Mesenteric fat pad (tissue), 1 donor: Measurements from ENCODE around the gene KIFAP3. TPM values are rescaled to one million over a fixed set of nuclear protein-coding genes. Genes with fewer than 3 reads are reported as not detected.

Experiments
- total RNA-seq: library from RNA; stranded (reverse); fragmentation: NEBNext Ultra II Directional; extraction: Animal tissue kit (Norgen Biotek cat#: 25700); gene quantifications from one replicate; pipeline ENCODE4 v1.2.1, GENCODE V29; 2021
- donor health status: DM: yes; HTN: yes; CAD: no.

Gene KIFAP3
- total RNA-seq, 1 donor from 2014 or later, result 17.5 TPM

Other genes with a start within 250 kb of the KIFAP3 start
- 8.4 TPM for gene SCYL3, start 180.8 kb downstream of the KIFAP3 start, total RNA-seq
- gene NTMT2, start 71.3 kb upstream of the KIFAP3 start, total RNA-seq, result not detected